Activated B cell treated with CpG ODN at 0.5 μM for 24 hours (primary cell): ENCODE results near the gene ITPKB. TPM values are rescaled to one million over a fixed set of nuclear protein-coding genes. Genes with fewer than 3 reads are reported as not detected.

ENCODE experiments used
- ATAC-seq: fragments of 200-7000 bp; cut with Tn5 transposase; one replicate; pipeline ENCODE4 v1.10.0; 2021; ENCODE audit warnings: low read depth, mild to moderate bottlenecking, moderate library complexity
- CTCF ChIA-PET: fragments of 350-600 bp; sonication (Branson Sonifier 250); formaldehyde crosslinking; loops from one replicate; lab custom pipeline; 2021; ENCODE audit warnings: antibody characterized with exemption; lab: Charles Lee
- POLR2A ChIA-PET: fragments of 350-600 bp; sonication (Branson Sonifier 250); formaldehyde crosslinking; loops from one replicate; lab custom pipeline; 2021; ENCODE audit warnings: antibody characterized with exemption; lab: Charles Lee
- DNase-seq: peaks from one replicate; pipeline ENCODE4 v3.0.0; 2022
- H3K27ac Mint-ChIP-seq: one replicate; pipeline ENCODE4 v1.8.0; 2020; ENCODE audit warnings: mixed read lengths
- H3K27me3 Mint-ChIP-seq: one replicate; pipeline ENCODE4 v1.8.0; 2021; ENCODE audit warnings: mixed read lengths
- H3K36me3 Mint-ChIP-seq: one replicate; pipeline ENCODE4 v1.8.0; 2021; ENCODE audit warnings: low read depth, mixed read lengths
- H3K4me1 Mint-ChIP-seq: one replicate; pipeline ENCODE4 v1.8.0; 2021; ENCODE audit warnings: mixed read lengths
- H3K4me3 Mint-ChIP-seq: one replicate; pipeline ENCODE4 v1.8.0; 2020; ENCODE audit warnings: mild to moderate bottlenecking, mixed read lengths
- H3K9me3 Mint-ChIP-seq: one replicate; pipeline ENCODE4 v1.8.0; 2020; ENCODE audit warnings: mixed read lengths
- intact Hi-C: fragments of 100-400 bp; cut with micrococcal nuclease; formaldehyde crosslinking; loops from one replicate; pipeline ENCODE4 v1.15.1; 2024
- total RNA-seq: library from RNA; stranded (reverse); gene quantifications from 2 replicates; pipeline ENCODE4 v1.2.3, GENCODE V29; 2022
- TF ChIP-seq, protein P1 (sequence below): fragments of 200-600 bp; IDR thresholded peaks from one replicate; pipeline ENCODE4 v1.8.0; 2022; ENCODE audit warnings: antibody characterized with exemption, mild to moderate bottlenecking

Gene ITPKB
- total RNA-seq, 1 donor from 2014 or later = 97.3 TPM

DNA sequence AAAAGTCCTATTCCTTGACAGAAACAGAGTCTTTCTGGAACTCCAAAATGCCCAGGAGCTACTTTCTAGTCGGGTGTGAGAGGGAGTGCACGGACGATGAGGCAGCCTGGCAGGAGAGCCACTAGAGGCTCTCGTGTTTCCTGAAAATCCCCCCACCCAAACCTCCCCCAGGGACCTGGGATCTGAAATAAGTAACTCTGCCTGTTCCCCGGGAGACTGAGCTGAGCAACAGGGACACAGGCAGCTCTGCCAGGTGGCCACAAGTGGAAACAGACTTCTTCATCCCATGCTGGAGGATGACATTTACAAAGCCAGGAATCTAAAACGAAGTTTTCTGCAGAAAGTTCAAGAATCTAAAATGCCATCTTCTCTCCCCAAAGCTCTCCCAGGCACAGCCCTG is 77.1 kb downstream of the ITPKB start:
- ATAC-seq = no peak
- Mint-ChIP-seq H3K4me3 (peak overlapping the region; percentile 56), H3K36me3 (peaks cover 55% of the 10 kb centered on the region), H3K27me3 (no peaks in the 10 kb centered on the region), H3K9me3 (no peaks in the 10 kb centered on the region), H3K27ac (peak overlapping the region; percentile 92), H3K4me1 (peaks cover 80% of the 10 kb centered on the region)
- CTCF ChIA-PET = interaction anchor here (0.6 to 5.2 kb wide), 14 partner anchors 8 to 165 kb away, joined by 3 to 31 read pairs (median 8); no protein-coding TSS in a partner anchor
- intact Hi-C loops = loop anchor here (1.0 kb wide), 3 partner anchors 9 to 28 kb away; no protein-coding TSS in a partner anchor
- TF ChIP-seq, protein P1, sequence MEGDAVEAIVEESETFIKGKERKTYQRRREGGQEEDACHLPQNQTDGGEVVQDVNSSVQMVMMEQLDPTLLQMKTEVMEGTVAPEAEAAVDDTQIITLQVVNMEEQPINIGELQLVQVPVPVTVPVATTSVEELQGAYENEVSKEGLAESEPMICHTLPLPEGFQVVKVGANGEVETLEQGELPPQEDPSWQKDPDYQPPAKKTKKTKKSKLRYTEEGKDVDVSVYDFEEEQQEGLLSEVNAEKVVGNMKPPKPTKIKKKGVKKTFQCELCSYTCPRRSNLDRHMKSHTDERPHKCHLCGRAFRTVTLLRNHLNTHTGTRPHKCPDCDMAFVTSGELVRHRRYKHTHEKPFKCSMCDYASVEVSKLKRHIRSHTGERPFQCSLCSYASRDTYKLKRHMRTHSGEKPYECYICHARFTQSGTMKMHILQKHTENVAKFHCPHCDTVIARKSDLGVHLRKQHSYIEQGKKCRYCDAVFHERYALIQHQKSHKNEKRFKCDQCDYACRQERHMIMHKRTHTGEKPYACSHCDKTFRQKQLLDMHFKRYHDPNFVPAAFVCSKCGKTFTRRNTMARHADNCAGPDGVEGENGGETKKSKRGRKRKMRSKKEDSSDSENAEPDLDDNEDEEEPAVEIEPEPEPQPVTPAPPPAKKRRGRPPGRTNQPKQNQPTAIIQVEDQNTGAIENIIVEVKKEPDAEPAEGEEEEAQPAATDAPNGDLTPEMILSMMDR = no peak
- POLR2A ChIA-PET = interaction anchor here (1.2 to 18.4 kb wide), 13 partner anchors 9 to 166 kb away, joined by 6 to 451 read pairs (median 11); partner anchors contain the start of gene ITPKB
- DNase-seq = no peak

DNA sequence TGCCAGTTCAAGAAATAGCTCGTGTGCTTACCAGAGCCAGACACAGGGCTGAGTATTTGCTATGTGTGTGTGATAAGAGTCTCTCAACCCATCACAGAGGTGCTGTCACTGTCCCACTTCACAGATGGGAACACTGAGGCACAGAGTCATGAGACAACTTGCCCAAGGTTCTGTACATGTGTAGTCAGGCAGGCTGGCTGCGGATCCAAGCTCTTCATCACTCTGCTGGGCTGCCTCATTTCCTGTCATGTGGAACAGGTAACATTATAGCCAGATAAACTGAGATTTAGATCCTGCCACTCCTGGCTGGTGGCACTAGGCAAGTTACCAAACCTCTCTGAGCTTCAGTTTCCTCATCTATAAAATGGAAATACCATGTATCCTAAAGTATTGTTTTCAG is 77.8 kb downstream of the ITPKB start:
- TF ChIP-seq, protein P1 = no peak
- peak overlapping the region; percentile 92 for H3K27ac Mint-ChIP-seq
- H3K4me3 Mint-ChIP-seq = peak overlapping the region; percentile 35
- intact Hi-C loops = no loop called here
- ATAC-seq (no peak), DNase-seq (no peak)
- H3K27me3 Mint-ChIP-seq = no peaks in the 10 kb centered on the region
- peaks cover 55% of the 10 kb centered on the region for H3K36me3 Mint-ChIP-seq
- CTCF ChIA-PET = interaction anchor here (0.9 to 5.2 kb wide), 8 partner anchors 11 to 165 kb away, joined by 3 to 31 read pairs (median 12); no protein-coding TSS in a partner anchor
- peaks cover 74% of the 10 kb centered on the region for H3K4me1 Mint-ChIP-seq
- H3K9me3 Mint-ChIP-seq = no peaks in the 10 kb centered on the region
- POLR2A ChIA-PET = interaction anchor here (1.1 to 18.4 kb wide), 9 partner anchors 8 to 881 kb away, joined by 5 to 451 read pairs (median 88); partner anchors contain the start of gene ITPKB

DNA sequence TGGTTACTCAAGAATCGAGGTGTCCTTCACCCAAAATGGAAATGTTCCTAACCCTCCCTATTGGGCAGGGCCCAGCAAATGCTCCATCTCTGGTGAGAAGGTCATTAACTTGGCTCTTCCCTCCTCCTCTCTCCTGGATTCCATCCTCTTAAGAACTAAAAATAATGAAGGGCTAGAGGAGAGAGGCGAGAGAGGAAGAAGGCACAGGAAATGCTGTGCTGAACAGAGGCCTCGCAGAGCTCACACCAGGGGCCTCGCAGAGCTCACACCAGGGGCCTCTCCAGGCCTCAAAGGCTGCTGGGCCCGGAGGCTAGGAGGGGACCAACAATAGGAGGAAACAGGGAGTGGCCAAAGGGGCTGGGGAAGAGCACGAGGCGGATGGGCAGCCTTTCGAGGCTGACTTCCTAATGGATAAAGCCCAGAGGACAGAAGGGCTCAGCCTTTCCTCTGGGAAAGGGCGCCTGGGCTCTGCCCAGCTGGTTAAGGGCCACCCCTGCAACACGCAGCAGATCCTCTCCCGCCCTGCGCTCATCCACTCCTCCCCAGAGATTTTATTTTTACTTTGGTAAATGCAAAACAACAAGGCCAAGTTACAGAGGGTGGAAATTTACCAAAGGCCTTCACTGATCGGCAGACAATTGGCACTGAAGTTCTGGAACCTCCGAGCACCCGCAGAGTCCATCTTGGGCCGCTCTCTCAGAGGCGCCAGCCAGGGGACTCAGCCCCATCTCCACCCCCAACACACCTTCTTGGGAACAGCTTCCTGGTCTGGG is 78.5 kb downstream of the ITPKB start:
- intact Hi-C loops = no loop called here
- POLR2A ChIA-PET = interaction anchor here (1.1 to 18.4 kb wide), 9 partner anchors 8 to 882 kb away, joined by 5 to 451 read pairs (median 88); partner anchors contain the start of gene ITPKB
- no peaks in the 10 kb centered on the region for H3K27me3 Mint-ChIP-seq

DNA sequence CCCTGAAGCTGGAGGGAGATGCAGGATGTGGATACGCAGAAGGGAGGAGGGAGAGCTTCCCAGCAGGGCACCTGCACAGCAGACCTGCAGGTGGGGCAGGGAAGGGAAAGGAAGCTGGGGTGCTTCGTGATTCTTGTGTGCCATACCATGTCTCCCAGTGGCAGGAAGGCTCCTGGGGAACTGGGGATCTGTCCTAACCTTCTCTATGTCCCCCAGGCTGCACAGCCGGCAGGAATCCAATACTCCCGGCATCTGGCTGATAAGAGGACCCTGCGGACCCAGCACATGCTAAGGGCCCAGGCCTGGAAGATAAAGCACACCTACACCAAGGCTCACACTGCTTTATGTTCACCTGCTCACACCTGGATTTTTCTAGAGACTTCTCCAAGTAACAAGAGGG is 79.4 kb downstream of the ITPKB start:
- Mint-ChIP-seq H3K4me3 (no peak overlapping the region), H3K27me3 (no peaks in the 10 kb centered on the region), H3K9me3 (no peaks in the 10 kb centered on the region), H3K4me1 (peaks cover 57% of the 10 kb centered on the region), H3K36me3 (peaks cover 48% of the 10 kb centered on the region), H3K27ac (peak overlapping the region; percentile 92)
- intact Hi-C loops = no loop called here
- ATAC-seq = no peak
- DNase-seq = no peak
- CTCF ChIA-PET = interaction anchor here (1.1 to 5.2 kb wide), 3 partner anchors 16 to 169 kb away, joined by 3 to 31 read pairs (median 6); no protein-coding TSS in a partner anchor
- POLR2A ChIA-PET = interaction anchor here (0.6 to 18.4 kb wide), 5 partner anchors 17 to 77 kb away, joined by 7 to 451 read pairs (median 163); partner anchors contain the start of gene ITPKB
- TF ChIP-seq, protein P1 = no peak

More for the DNA sequence above, 78.5 kb downstream of the ITPKB start:
- no peak for DNase-seq
- H3K9me3 Mint-ChIP-seq = no peaks in the 10 kb centered on the region
- H3K36me3 Mint-ChIP-seq = peaks cover 52% of the 10 kb centered on the region
- H3K4me1 Mint-ChIP-seq = peaks cover 67% of the 10 kb centered on the region
- peak overlapping the region; percentile 92 for H3K27ac Mint-ChIP-seq
- no peak for ATAC-seq
- CTCF ChIA-PET = interaction anchor here (0.9 to 5.2 kb wide), 9 partner anchors 10 to 168 kb away, joined by 3 to 31 read pairs (median 7); no protein-coding TSS in a partner anchor
- H3K4me3 Mint-ChIP-seq = peak overlapping the region; percentile 70
- TF ChIP-seq, protein P1 = no peak
